Measurements from ENCODE around the gene MLIP. TPM values are rescaled to one million over a fixed set of nuclear protein-coding genes. Genes with fewer than 3 reads are reported as not detected.
A peak's percentile ranks its signal among the peaks of the same experiment; 100 is the strongest.

MLIP gene
- total RNA-seq, 1 donor, result not detected

- H3K4me3 ChIP-seq (ENCODE audit: low read depth, low read length), result no peak overlapping the region
- DNase-seq (ENCODE audit: low read depth), result no peak
- TF ChIP-seq, protein P1, sequence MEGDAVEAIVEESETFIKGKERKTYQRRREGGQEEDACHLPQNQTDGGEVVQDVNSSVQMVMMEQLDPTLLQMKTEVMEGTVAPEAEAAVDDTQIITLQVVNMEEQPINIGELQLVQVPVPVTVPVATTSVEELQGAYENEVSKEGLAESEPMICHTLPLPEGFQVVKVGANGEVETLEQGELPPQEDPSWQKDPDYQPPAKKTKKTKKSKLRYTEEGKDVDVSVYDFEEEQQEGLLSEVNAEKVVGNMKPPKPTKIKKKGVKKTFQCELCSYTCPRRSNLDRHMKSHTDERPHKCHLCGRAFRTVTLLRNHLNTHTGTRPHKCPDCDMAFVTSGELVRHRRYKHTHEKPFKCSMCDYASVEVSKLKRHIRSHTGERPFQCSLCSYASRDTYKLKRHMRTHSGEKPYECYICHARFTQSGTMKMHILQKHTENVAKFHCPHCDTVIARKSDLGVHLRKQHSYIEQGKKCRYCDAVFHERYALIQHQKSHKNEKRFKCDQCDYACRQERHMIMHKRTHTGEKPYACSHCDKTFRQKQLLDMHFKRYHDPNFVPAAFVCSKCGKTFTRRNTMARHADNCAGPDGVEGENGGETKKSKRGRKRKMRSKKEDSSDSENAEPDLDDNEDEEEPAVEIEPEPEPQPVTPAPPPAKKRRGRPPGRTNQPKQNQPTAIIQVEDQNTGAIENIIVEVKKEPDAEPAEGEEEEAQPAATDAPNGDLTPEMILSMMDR (IDR thresholded peaks at IDR 0.05; ENCODE audit: insufficient read depth, low read depth, low read length), result no peak
Measured at GRCh38 chr6:54157405-54157804, 46.2 kb downstream of the MLIP start.

GRCh38 chr6:54173089-54173488, 61.8 kb downstream of the MLIP start:
- no peak for DNase-seq (ENCODE audit: low read depth)

GRCh38 chr6:54179152-54179551, 67.9 kb downstream of the MLIP start:
- H3K4me3 ChIP-seq (ENCODE audit: low read depth, low read length), result no peak overlapping the region
- TF ChIP-seq, protein P1 (IDR thresholded peaks at IDR 0.05; ENCODE audit: insufficient read depth, low read depth, low read length), result no peak
- no peak for DNase-seq (ENCODE audit: low read depth)

More at GRCh38 chr6:54173089-54173488, 61.8 kb downstream of the MLIP start:
- no peak overlapping the region for H3K4me3 ChIP-seq (ENCODE audit: low read depth, low read length)
- TF ChIP-seq, protein P1 (IDR thresholded peaks at IDR 0.05; ENCODE audit: insufficient read depth, low read depth, low read length), result no peak

- H3K4me3 ChIP-seq (ENCODE audit: low read depth, low read length), result no peak overlapping the region
- TF ChIP-seq, protein P1 (IDR thresholded peaks at IDR 0.05; ENCODE audit: insufficient read depth, low read depth, low read length), result no peak
- DNase-seq (ENCODE audit: low read depth), result no peak
Measured at GRCh38 chr6:54183616-54184015, 72.4 kb downstream of the MLIP start.

DNA sequence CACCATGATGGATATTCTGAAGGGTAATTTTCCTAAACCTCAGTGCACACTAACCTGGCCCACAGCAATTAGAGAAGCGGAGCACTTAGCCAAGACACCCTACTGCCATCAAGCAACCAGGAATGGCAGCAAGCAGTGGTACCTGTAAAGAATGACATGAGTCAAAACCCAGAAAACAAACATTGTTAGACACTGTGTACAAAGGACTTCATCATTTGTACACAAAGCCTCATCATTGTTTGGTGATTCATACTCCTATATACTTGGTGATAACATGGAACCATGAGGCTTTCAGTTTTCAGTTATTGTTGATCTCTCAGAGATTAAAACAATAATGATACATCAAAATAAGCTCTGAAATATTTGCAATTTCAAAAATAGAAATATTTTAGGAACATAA, 74.6 kb downstream of the MLIP start:
- H3K4me3 ChIP-seq (ENCODE audit: low read depth, low read length), result no peak overlapping the region
- no peak for DNase-seq (ENCODE audit: low read depth)
- TF ChIP-seq, protein P1 (IDR thresholded peaks at IDR 0.05; ENCODE audit: insufficient read depth, low read depth, low read length), result no peak

- no peak overlapping the region for H3K4me3 ChIP-seq (ENCODE audit: low read depth, low read length)
- TF ChIP-seq, protein P1 (IDR thresholded peaks at IDR 0.05; ENCODE audit: insufficient read depth, low read depth, low read length), result no peak
- no peak for DNase-seq (ENCODE audit: low read depth)
Measured at GRCh38 chr6:54188846-54189245, 77.6 kb downstream of the MLIP start.

- peak; percentile 6 for DNase-seq (ENCODE audit: low read depth)
- H3K4me3 ChIP-seq (ENCODE audit: low read depth, low read length), result no peak overlapping the region
- TF ChIP-seq, protein P1 (IDR thresholded peaks at IDR 0.05; ENCODE audit: insufficient read depth, low read depth, low read length), result no peak
Measured at GRCh38 chr6:54191461-54191860, 80.2 kb downstream of the MLIP start.
